Neural cell (in vitro differentiated cells): ENCODE measurements around the gene CDK3. TPM values are rescaled to one million over a fixed set of nuclear protein-coding genes. Genes with fewer than 3 reads are reported as not detected.

Source experiments
- H2AFZ ChIP-seq: fragments of 200-600, 300-800 bp; sonication (generic), shearing (Covaris generic); 2 replicates; pipeline ENCODE4 v1.6.0; 2014; ENCODE audit warnings: low read depth, mild to moderate bottlenecking, antibody characterized with exemption, low read length, moderate library complexity
- H3F3A ChIP-seq: fragments of 200-600 bp; shearing (Covaris generic); 2 replicates; pipeline ENCODE4 v1.6.1; 2016; ENCODE audit warnings: mild to moderate bottlenecking, moderate library complexity, mixed read lengths, antibody characterized with exemption, low read length; ENCODE audit not compliant: insufficient read depth, poor library complexity, severe bottlenecking
- H3K27ac ChIP-seq: fragments of 200-600, 300-800 bp; sonication (generic), shearing (Covaris generic); 2 replicates; pipeline ENCODE4 v1.5.1; 2014; ENCODE audit warnings: mild to moderate bottlenecking, low read length, moderate library complexity
- H3K27me3 ChIP-seq: fragments of 300-800, 200-600 bp; sonication (generic), shearing (Covaris generic); 2 replicates; pipeline ENCODE4 v1.6.0; 2014; ENCODE audit warnings: mild to moderate bottlenecking, low read depth, low read length, moderate library complexity; ENCODE audit not compliant: insufficient read depth
- H3K36me3 ChIP-seq: fragments of 300-800, 200-600 bp; sonication (generic), shearing (Covaris generic); 2 replicates; pipeline ENCODE4 v1.5.1; 2014; ENCODE audit warnings: mild to moderate bottlenecking, antibody characterized with exemption, low read length, moderate library complexity; ENCODE audit not compliant: insufficient read depth
- H3K4me2 ChIP-seq: fragments of 300-800, 200-600 bp; sonication (generic), shearing (Covaris generic); 2 replicates; pipeline ENCODE4 v1.6.0; 2014; ENCODE audit warnings: mild to moderate bottlenecking, low read length
- H3K4me3 ChIP-seq: fragments of 300-800, 200-600 bp; sonication (generic), shearing (Covaris generic); 2 replicates; pipeline ENCODE4 v1.5.1; 2014; ENCODE audit warnings: mild to moderate bottlenecking, low read length, moderate library complexity
- H3K79me2 ChIP-seq: fragments of 200-600 bp; shearing (Covaris generic); replicated peaks from 2 replicates; pipeline ENCODE4 v1.6.0; 2014; ENCODE audit warnings: mild to moderate bottlenecking, low read length, moderate library complexity; ENCODE audit not compliant: insufficient read depth
- H3K9ac ChIP-seq: fragments of 300-800, 200-600 bp; sonication (generic), shearing (Covaris generic); 2 replicates; pipeline ENCODE4 v1.6.1; 2016; ENCODE audit warnings: mild to moderate bottlenecking, low read length, mixed read lengths
- H3K9me2 ChIP-seq: fragments of 200-600 bp; shearing (Covaris generic); 2 replicates; pipeline ENCODE4 v1.6.1; 2016; ENCODE audit warnings: mild to moderate bottlenecking, low read length, mixed read lengths; ENCODE audit not compliant: insufficient read depth
- H3K9me3 ChIP-seq: fragments of 200-600, 300-800 bp; sonication (generic), shearing (Covaris generic); 2 replicates; pipeline ENCODE4 v1.6.1; 2016; ENCODE audit warnings: mild to moderate bottlenecking, mixed run types, low read length, moderate library complexity, mixed read lengths
- H4K20me1 ChIP-seq: fragments of 200-600 bp; shearing (Covaris generic); 2 replicates; pipeline ENCODE4 v1.6.1; 2016; ENCODE audit warnings: mild to moderate bottlenecking, mixed run types; ENCODE audit not compliant: insufficient read depth
- EP300 ChIP-seq: fragments of 450-650 bp; conservative IDR thresholded peaks from 2 replicates; pipeline ENCODE4 v1.6.1; 2014; ENCODE audit warnings: antibody characterized with exemption, mild to moderate bottlenecking, moderate library complexity; ENCODE audit not compliant: poor library complexity, severe bottlenecking
- EZH2 ChIP-seq: fragments of 200-600, 300-800 bp; shearing (Covaris generic), sonication (generic); IDR thresholded peaks from 2 replicates; pipeline ENCODE4 v1.6.1; 2014; ENCODE audit warnings: antibody characterized with exemption, low read length, borderline replicate concordance, mild to moderate bottlenecking; ENCODE audit not compliant: insufficient read depth, poor library complexity, severe bottlenecking
- MXI1 ChIP-seq: fragments of 450-650 bp; conservative IDR thresholded peaks from 2 replicates; pipeline ENCODE4 v1.6.1; 2014; ENCODE audit warnings: antibody characterized with exemption, mild to moderate bottlenecking; ENCODE audit not compliant: poor library complexity, severe bottlenecking
- POLR2AphosphoS5 ChIP-seq: IDR thresholded peaks from 2 replicates; pipeline ENCODE4 v1.6.1; 2012
- RAD21 ChIP-seq: fragments of 450-650 bp; conservative IDR thresholded peaks from 2 replicates; pipeline ENCODE4 v1.6.1; 2014; ENCODE audit warnings: antibody characterized with exemption, mild to moderate bottlenecking, moderate library complexity
- REST ChIP-seq: IDR thresholded peaks from 2 replicates; pipeline ENCODE4 v1.6.1; 2012; ENCODE audit warnings: borderline replicate concordance
- SMC3 ChIP-seq: fragments of 450-650 bp; conservative IDR thresholded peaks from 2 replicates; pipeline ENCODE4 v1.6.1; 2014; ENCODE audit warnings: antibody characterized with exemption, mild to moderate bottlenecking, moderate library complexity; ENCODE audit not compliant: poor library complexity
- TAF1 ChIP-seq: IDR thresholded peaks from 2 replicates; pipeline ENCODE4 v1.6.1; 2012; ENCODE audit warnings: low read depth
- polyA plus RNA-seq: library from polyadenylated mRNA; depleted of rRNA; stranded (reverse); fragments of >200 nt; gene quantifications from 2 replicates; pipeline ENCODE4 v1.2.3, GENCODE V29; 2014
- TF ChIP-seq, protein P1 (sequence below): fragments of 450-650 bp; IDR thresholded peaks from 2 replicates; pipeline ENCODE4 v1.5.1; 2014; ENCODE audit warnings: antibody characterized with exemption, mild to moderate bottlenecking, moderate library complexity; ENCODE audit not compliant: poor library complexity, severe bottlenecking

Gene CDK3
- polyA plus RNA-seq, 1 donor from 2014 or later = 29.2 TPM

DNA sequence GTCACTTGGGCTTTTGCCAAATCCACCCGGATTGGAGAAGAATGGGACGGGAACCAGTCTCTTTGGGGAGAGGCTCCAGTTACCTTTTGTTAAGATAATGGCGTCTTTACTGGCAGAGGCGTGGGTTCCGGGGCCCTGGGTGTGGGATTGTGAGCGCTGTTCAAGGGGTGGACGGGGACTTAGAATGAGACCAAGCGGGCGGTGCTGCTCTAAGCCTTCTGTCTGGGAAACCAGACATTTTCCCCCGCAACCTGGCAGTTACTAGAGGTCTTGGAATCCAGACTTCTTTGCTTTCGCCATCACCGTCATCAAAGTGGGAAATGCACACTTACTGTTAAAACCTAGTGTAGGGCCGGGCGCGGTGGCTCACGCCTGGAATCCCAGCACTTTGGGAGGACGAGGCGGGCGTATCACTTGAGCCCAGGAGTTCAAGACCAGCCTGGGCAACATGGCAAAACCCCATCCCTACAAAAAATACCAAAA, 20.9 kb upstream of the CDK3 start:
- Histone ChIP-seq H3K27me3 (no peaks in the 10 kb centered on the region), H3K79me2 (peaks cover 34% of the 10 kb centered on the region), H3K9me2 (no peaks in the 10 kb centered on the region), H2AFZ (peak overlapping the region; percentile 90), H3K27ac (peak overlapping the region; percentile 99), H3K36me3 (no peaks in the 10 kb centered on the region), H3F3A (peaks cover 3% of the 10 kb centered on the region), H3K9me3 (no peaks in the 10 kb centered on the region), H3K4me3 (peak overlapping the region; percentile 94), H4K20me1 (no peaks in the 10 kb centered on the region), H3K9ac (peak overlapping the region; percentile 93), H3K4me2 (peak overlapping the region; percentile 71)
- TF ChIP-seq MXI1 = peak; percentile 37
- no peak for TF ChIP-seq TAF1
- no peak for TF ChIP-seq RAD21

GRCh38 chr17:75980188-75981018, 20.3 kb upstream of the CDK3 start:
- TF ChIP-seq MXI1 (no peak), POLR2AphosphoS5 (no peak), RAD21 (no peak), TAF1 (no peak), SMC3 (no peak), EZH2 (no peak), REST (no peak), EP300 (no peak)
- TF ChIP-seq, protein P1, sequence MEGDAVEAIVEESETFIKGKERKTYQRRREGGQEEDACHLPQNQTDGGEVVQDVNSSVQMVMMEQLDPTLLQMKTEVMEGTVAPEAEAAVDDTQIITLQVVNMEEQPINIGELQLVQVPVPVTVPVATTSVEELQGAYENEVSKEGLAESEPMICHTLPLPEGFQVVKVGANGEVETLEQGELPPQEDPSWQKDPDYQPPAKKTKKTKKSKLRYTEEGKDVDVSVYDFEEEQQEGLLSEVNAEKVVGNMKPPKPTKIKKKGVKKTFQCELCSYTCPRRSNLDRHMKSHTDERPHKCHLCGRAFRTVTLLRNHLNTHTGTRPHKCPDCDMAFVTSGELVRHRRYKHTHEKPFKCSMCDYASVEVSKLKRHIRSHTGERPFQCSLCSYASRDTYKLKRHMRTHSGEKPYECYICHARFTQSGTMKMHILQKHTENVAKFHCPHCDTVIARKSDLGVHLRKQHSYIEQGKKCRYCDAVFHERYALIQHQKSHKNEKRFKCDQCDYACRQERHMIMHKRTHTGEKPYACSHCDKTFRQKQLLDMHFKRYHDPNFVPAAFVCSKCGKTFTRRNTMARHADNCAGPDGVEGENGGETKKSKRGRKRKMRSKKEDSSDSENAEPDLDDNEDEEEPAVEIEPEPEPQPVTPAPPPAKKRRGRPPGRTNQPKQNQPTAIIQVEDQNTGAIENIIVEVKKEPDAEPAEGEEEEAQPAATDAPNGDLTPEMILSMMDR = no peak
- peak overlapping the region; percentile 93 for H3K9ac ChIP-seq
- H3K9me3 ChIP-seq = no peaks in the 10 kb centered on the region
- H3K36me3 ChIP-seq = no peaks in the 10 kb centered on the region
- H3K4me3 ChIP-seq = peak overlapping the region; percentile 94
- peak overlapping the region; percentile 71 for H3K4me2 ChIP-seq
- H3F3A ChIP-seq = peaks cover 3% of the 10 kb centered on the region
- no peaks in the 10 kb centered on the region for H3K27me3 ChIP-seq
- H4K20me1 ChIP-seq = no peaks in the 10 kb centered on the region
- H3K79me2 ChIP-seq = peaks cover 31% of the 10 kb centered on the region
- peak overlapping the region; percentile 90 for H2AFZ ChIP-seq
- no peaks in the 10 kb centered on the region for H3K9me2 ChIP-seq
- H3K27ac ChIP-seq = peak overlapping the region; percentile 99
